HEK293T (cell line): ENCODE data around the gene TRPM5.

ENCODE experiments used
- BHLHE40 ChIP-seq: fragments of 450-650 bp; IDR thresholded peaks from 2 replicates; pipeline ENCODE4 v1.6.1; 2016; ENCODE audit warnings: mild to moderate bottlenecking, moderate library complexity, borderline replicate concordance
- CTBP1 ChIP-seq: fragments of 450-650 bp; IDR thresholded peaks from 2 replicates; pipeline ENCODE4 v1.6.1; 2016; ENCODE audit warnings: borderline replicate concordance
- ELF4 ChIP-seq: fragments of 450-650 bp; IDR thresholded peaks from 2 replicates; pipeline ENCODE4 v1.6.1; 2017; ENCODE audit warnings: antibody characterized with exemption
- FOXA1 ChIP-seq: fragments of 450-650 bp; IDR thresholded peaks from 2 replicates; pipeline ENCODE4 v1.6.1; 2016; ENCODE audit warnings: mild to moderate bottlenecking
- FOXK2 ChIP-seq: fragments of 450-650 bp; IDR thresholded peaks from 2 replicates; pipeline ENCODE4 v1.6.1; 2016; ENCODE audit warnings: mild to moderate bottlenecking
- FOXM1 ChIP-seq: fragments of 450-650 bp; IDR thresholded peaks from 2 replicates; pipeline ENCODE4 v1.6.1; 2017; ENCODE audit warnings: mild to moderate bottlenecking, borderline replicate concordance
- L3MBTL2 ChIP-seq: fragments of 450-650 bp; conservative IDR thresholded peaks from 2 replicates; pipeline ENCODE4 v1.6.1; 2016; ENCODE audit warnings: mild to moderate bottlenecking
- SP1 ChIP-seq: fragments of 450-650 bp; IDR thresholded peaks from 2 replicates; pipeline ENCODE4 v1.6.1; 2017
- SUZ12 ChIP-seq: fragments of 450-650 bp; IDR thresholded peaks from 2 replicates; pipeline ENCODE4 v1.6.1; 2016; ENCODE audit warnings: mild to moderate bottlenecking
- TARDBP ChIP-seq: fragments of 450-650 bp; IDR thresholded peaks from 2 replicates; pipeline ENCODE4 v1.6.1; 2016
- ZNF384 ChIP-seq: fragments of 450-650 bp; IDR thresholded peaks from 2 replicates; pipeline ENCODE4 v1.6.1; 2016
- TF ChIP-seq, protein P1 (sequence below): fragments of 450-650 bp; IDR thresholded peaks from 2 replicates; pipeline ENCODE4 v1.6.1; 2016

DNA sequence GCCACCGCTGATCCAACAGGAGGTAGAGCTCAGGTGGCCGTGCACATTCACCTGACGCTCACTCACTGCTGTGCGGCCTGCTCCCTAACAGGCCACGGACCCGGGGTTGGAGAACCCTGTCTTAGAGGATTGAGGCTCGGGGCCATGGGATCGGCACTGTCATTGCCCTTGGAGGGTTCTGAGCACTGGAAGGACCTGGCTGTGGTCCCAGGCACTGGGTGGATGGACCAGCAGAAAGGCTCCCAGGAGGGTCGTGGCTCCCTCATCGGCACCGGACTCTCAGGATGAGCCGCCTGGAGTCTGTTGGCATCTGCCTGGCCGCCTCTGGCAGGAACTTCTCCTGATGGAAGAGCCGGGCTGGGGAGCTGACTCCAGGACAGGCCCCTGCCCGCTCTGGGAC is 7.0 kb upstream of the TRPM5 start:
- TF ChIP-seq FOXM1 (no peak), SP1 (no peak), FOXA1 (no peak), CTBP1 (no peak), FOXK2 (no peak), ELF4 (no peak), SUZ12 (no peak), BHLHE40 (no peak), L3MBTL2 (no peak), ZNF384 (no peak), TARDBP (no peak)
- TF ChIP-seq, protein P1, sequence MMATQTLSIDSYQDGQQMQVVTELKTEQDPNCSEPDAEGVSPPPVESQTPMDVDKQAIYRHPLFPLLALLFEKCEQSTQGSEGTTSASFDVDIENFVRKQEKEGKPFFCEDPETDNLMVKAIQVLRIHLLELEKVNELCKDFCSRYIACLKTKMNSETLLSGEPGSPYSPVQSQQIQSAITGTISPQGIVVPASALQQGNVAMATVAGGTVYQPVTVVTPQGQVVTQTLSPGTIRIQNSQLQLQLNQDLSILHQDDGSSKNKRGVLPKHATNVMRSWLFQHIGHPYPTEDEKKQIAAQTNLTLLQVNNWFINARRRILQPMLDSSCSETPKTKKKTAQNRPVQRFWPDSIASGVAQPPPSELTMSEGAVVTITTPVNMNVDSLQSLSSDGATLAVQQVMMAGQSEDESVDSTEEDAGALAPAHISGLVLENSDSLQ, result no peak
